ENCODE results near the gene FAM228B.
"Not testable (repeated sequence)": the region's sequence is repeated elsewhere in the genome, so short reads cannot be mapped to it uniquely, and the experiment has no call there.

Gene FAM228B

GRCh38 chr2:24179683-24180082, 56.4 kb downstream of the FAM228B start:
- TF ChIP-seq ZFX (IDR thresholded peaks at IDR 0.05; ENCODE audit: borderline replicate concordance): no peak
- no peak overlapping the region for H3K27ac ChIP-seq

DNA sequence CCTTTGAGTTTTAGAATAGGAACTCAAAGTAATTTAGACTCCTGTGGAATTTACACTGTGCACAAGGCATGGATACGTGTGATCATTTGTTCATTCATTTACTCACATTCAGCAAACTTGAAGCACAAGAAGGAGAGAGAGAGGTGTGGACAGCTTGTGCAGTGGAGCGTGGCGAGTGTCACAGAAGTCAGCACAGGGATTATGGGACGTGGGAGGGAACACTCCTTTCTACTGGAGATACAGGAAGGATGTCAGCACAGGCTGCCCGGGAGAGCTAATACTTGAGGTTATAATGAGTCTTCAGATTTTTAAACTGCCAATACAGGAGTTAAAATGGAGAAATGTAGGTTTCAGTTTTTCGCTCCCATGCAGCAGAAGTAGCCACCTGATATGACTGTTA, 58.6 kb downstream of the FAM228B start:
- TF ChIP-seq, protein P1, sequence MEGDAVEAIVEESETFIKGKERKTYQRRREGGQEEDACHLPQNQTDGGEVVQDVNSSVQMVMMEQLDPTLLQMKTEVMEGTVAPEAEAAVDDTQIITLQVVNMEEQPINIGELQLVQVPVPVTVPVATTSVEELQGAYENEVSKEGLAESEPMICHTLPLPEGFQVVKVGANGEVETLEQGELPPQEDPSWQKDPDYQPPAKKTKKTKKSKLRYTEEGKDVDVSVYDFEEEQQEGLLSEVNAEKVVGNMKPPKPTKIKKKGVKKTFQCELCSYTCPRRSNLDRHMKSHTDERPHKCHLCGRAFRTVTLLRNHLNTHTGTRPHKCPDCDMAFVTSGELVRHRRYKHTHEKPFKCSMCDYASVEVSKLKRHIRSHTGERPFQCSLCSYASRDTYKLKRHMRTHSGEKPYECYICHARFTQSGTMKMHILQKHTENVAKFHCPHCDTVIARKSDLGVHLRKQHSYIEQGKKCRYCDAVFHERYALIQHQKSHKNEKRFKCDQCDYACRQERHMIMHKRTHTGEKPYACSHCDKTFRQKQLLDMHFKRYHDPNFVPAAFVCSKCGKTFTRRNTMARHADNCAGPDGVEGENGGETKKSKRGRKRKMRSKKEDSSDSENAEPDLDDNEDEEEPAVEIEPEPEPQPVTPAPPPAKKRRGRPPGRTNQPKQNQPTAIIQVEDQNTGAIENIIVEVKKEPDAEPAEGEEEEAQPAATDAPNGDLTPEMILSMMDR (IDR thresholded peaks at IDR 0.05): no peak
- TF ChIP-seq ZFX (IDR thresholded peaks at IDR 0.05; ENCODE audit: borderline replicate concordance): no peak
- no peak overlapping the region for H3K27ac ChIP-seq

DNA sequence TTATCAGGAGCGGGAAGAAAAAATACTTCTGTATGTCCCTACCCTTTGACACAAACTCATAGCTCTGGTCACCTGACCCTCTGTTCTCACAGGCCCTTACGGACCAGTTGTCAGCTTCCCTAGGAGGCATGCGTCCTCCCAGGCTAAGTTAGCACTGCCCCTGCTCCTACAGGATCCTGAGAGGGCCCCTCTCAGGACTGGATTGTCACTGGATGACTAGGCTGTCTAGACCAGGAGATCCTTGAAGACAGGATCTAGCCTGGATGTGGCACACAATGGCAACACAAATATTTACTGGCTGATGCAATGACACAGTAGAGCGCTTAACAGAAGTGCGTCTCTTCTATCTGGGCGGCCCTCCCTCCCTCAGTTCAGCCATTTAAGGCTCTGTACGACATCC, 59.2 kb downstream of the FAM228B start:
- no peak overlapping the region for H3K27ac ChIP-seq
- TF ChIP-seq ZFX (IDR thresholded peaks at IDR 0.05; ENCODE audit: borderline replicate concordance): no peak
- TF ChIP-seq, protein P1 (IDR thresholded peaks at IDR 0.05): no peak

DNA sequence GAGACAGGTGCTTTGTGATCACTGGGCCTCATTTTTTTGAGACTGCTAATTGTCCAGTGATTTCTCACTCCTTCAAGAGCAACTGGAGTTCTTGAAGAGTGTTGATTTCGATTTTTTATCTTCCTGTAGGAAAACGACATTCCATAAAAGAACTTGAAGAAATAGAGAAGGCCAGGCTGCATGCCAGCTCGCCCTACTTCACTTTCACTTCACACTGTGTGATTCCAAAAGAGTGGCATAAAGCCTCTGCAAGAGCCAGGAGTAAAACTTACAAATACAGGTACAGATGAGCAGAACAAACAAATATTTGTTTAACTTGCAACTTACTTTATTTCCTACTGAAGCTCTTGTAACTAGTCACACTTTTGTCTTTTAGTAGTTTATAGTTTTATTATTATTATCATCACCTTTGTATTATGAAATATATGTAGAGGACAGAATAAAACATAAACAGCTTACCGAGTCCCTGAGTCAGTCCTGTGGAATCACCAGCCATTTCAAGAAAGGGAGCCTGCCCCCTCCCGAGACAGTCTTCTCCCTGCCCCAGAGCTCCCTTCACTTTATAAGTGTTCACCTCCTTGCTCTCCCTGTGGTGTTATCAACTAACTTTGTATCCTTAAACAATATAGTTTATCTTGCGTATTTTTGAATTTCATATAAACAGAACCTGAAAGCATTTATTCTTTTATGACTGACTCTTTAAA, 60.2 kb downstream of the FAM228B start:
- H3K27ac ChIP-seq: no peak overlapping the region

GRCh38 chr2:24189551-24189950, 66.3 kb downstream of the FAM228B start:
- H3K27ac ChIP-seq: no peak overlapping the region
- TF ChIP-seq ZFX (IDR thresholded peaks at IDR 0.05; ENCODE audit: borderline replicate concordance): no peak
- TF ChIP-seq, protein P1 (IDR thresholded peaks at IDR 0.05): no peak

More for the DNA sequence above, 60.2 kb downstream of the FAM228B start:
- no peak for TF ChIP-seq ZFX (IDR thresholded peaks at IDR 0.05; ENCODE audit: borderline replicate concordance)
- TF ChIP-seq, protein P1 (IDR thresholded peaks at IDR 0.05): no peak

GRCh38 chr2:24190503-24190902, 67.2 kb downstream of the FAM228B start:
- TF ChIP-seq, protein P1 (IDR thresholded peaks at IDR 0.05): no peak
- TF ChIP-seq ZFX (IDR thresholded peaks at IDR 0.05; ENCODE audit: borderline replicate concordance): no peak
- H3K27ac ChIP-seq: no peak overlapping the region

- TF ChIP-seq ZFX (IDR thresholded peaks at IDR 0.05; ENCODE audit: borderline replicate concordance): no peak
- TF ChIP-seq, protein P1 (IDR thresholded peaks at IDR 0.05): no peak
- H3K27ac ChIP-seq: no peak overlapping the region
These were observed 67.9 kb downstream of the FAM228B start for GRCh38 chr2:24191156-24191555.

DNA sequence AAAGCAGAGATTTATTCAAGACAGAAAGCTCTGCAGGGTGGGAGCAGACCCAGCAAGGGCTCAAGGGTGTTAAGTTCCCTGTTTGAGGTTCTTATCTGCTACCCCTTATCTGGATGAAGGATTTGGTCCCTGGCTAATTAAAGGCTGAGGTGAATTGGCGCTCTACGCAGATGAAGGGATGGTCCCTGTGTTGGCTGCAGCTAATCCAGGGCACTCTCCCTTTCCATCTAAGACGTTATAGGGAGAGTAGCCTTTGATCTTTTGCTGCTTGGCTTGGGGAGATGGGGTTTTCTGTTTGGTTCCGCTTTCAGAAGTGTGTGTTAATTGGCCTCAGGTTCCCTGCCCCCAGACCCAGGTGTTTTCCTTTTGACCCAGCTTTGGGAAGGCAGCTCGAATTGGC, 68.6 kb downstream of the FAM228B start:
- no peak for TF ChIP-seq ZFX (IDR thresholded peaks at IDR 0.05; ENCODE audit: borderline replicate concordance)
- TF ChIP-seq, protein P1 (IDR thresholded peaks at IDR 0.05): no peak
- H3K27ac ChIP-seq: no peak overlapping the region

GRCh38 chr2:24197213-24197612, 73.9 kb downstream of the FAM228B start:
- not testable (repeated sequence) for H3K27ac ChIP-seq
